ENCODE data around the gene HID1. TPM values are rescaled to one million over a fixed set of nuclear protein-coding genes. Genes with fewer than 3 reads are reported as not detected.

Gene HID1
- total RNA-seq, 2 experiments from 2014 or later = 2.3 to 2.6 TPM

GRCh38 chr17:74964246-74964761 lies 8.3 kb downstream of the HID1 start:
- Mint-ChIP-seq H3K27me3 (no peaks in the 10 kb centered on the region), H3K27ac (no peak overlapping the region), H3K4me3 (no peak overlapping the region), H3K36me3 (no peaks in the 10 kb centered on the region), H3K4me1 (ENCODE audit: low read depth) (peaks cover 6% of the 10 kb centered on the region), H3K9me3 (no peaks in the 10 kb centered on the region)
- ChIA-PET POLR2A (no interaction called here), CTCF (interaction anchor here (1.2 to 4.3 kb wide), 3 partner anchors 24 to 219 kb away, joined by 3 to 39 read pairs (median 4); partner anchors contain the start of genes CDR2L and MRPL58)
- intact Hi-C loops (cut with micrococcal nuclease) = loop anchor here (5.0 kb wide), 2 partner anchors 48 to 218 kb away; partner anchors contain the start of genes MRPL58 and SUMO2
- DNase-seq = no peak

DNA sequence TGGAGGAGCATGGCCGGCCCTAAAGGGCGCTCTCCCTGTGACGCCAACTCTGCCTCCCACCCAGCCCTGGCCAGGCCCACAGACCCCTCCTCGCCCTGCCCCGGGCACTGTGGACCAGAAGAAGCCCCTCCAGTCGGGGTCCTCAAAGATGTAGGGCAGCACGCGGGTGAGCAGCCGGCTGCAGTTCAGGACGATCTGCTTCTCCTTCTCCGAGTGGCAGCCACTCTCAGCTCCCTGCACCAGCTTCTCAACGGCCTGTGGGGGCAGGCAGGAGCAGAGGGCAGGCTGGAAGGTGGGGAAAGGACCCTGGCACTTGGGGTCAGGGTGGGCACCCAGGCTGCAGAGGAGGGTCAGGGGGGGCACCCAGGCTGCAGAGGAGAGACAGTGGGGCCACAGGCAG lies 8.9 kb downstream of the HID1 start:
- Mint-ChIP-seq H3K36me3 (no peaks in the 10 kb centered on the region), H3K27ac (no peak overlapping the region), H3K9me3 (no peaks in the 10 kb centered on the region), H3K4me1 (ENCODE audit: low read depth) (peaks cover 6% of the 10 kb centered on the region), H3K4me3 (no peak overlapping the region), H3K27me3 (no peaks in the 10 kb centered on the region)
- intact Hi-C loops (cut with micrococcal nuclease) = loop anchor here (5.0 kb wide), 2 partner anchors 49 to 219 kb away; partner anchors contain the start of genes MRPL58 and SUMO2
- ChIA-PET POLR2A (no interaction called here), CTCF (interaction anchor here (1.2 to 4.3 kb wide), 5 partner anchors 25 to 237 kb away, joined by 3 to 60 read pairs (median 37); partner anchors contain the start of genes CDR2L and MRPL58)
- no peak for DNase-seq

GRCh38 chr17:74962622-74963394 lies 9.8 kb downstream of the HID1 start:
- ChIA-PET CTCF (interaction anchor here (0.9 to 9.3 kb wide), 31 partner anchors 10 to 449 kb away, joined by 3 to 195 read pairs (median 8); partner anchors contain the start of genes ARMC7, CDR2L, HID1 and MIF4GD), POLR2A (interaction anchor here (1.0 to 1.1 kb wide), 2 partner anchors 50 to 72 kb away, joined by 3 to 4 read pairs; partner anchors contain the start of gene MRPL58)
- DNase-seq = no peak
- no peaks in the 10 kb centered on the region for H3K9me3 Mint-ChIP-seq
- H3K27me3 Mint-ChIP-seq = no peaks in the 10 kb centered on the region
- no peaks in the 10 kb centered on the region for H3K36me3 Mint-ChIP-seq
- H3K27ac Mint-ChIP-seq = no peak overlapping the region
- peaks cover 9% of the 10 kb centered on the region for H3K4me1 Mint-ChIP-seq (ENCODE audit: low read depth)
- intact Hi-C loops (cut with micrococcal nuclease) = loop anchor here (5.0 kb wide), 2 partner anchors 49 to 219 kb away; partner anchors contain the start of genes MRPL58 and SUMO2
- H3K4me3 Mint-ChIP-seq = no peak overlapping the region

DNA sequence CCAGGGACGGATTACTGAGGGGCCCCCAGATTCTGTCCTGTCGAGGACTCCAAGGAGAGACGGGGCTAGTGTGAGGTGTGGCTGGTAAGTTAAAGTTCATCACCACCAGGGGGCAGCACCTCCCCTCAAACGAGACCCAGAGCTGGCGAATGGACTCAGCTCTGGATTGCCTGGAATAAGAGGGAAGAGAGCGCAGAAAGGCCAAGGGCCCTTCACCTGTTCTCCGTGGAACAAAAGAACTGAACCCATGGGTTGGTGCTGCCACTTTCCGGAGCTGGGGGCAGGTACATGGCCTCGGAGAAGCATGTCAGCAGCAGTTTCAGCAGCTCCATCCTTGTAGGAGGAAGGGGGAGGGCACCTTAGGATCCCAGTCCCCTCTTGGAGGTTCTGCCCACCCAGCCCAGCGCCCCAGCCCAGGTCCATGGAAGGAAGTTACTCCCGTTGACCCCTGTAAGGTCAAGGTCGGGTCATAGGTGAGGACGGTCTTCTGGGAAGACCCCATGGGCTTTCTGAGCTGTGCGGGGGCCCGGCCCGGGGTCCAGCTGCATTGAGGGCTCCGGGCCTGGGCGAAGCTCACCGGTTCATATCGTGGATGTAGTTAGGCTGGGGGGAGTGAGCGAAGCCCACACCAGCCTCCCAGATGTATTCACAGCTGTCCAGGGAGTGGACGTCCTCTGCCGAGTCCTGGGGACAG lies 10.8 kb downstream of the HID1 start:
- intact Hi-C loops (cut with micrococcal nuclease) = loop anchor here (1.0 to 5.0 kb wide), 5 partner anchors 50 to 239 kb away; partner anchors contain the start of genes ARMC7, MRPL58 and SUMO2

GRCh38 chr17:74960570-74961342 lies 11.8 kb downstream of the HID1 start:
- intact Hi-C loops (cut with micrococcal nuclease) = loop anchor here (1.0 to 5.0 kb wide), 5 partner anchors 52 to 241 kb away; partner anchors contain the start of genes ARMC7, MRPL58 and SUMO2
- no peaks in the 10 kb centered on the region for H3K36me3 Mint-ChIP-seq

More for the DNA sequence above, 10.8 kb downstream of the HID1 start:
- Mint-ChIP-seq H3K36me3 (no peaks in the 10 kb centered on the region), H3K27ac (no peak overlapping the region), H3K4me3 (no peak overlapping the region), H3K27me3 (no peaks in the 10 kb centered on the region), H3K4me1 (ENCODE audit: low read depth) (peaks cover 9% of the 10 kb centered on the region), H3K9me3 (no peaks in the 10 kb centered on the region)
- CTCF ChIA-PET = interaction anchor here (0.6 to 9.3 kb wide), 72 partner anchors 10 to 450 kb away, joined by 3 to 195 read pairs (median 6); partner anchors contain the start of genes ARMC7, ATP5PD, CDR2L and FDXR
- POLR2A ChIA-PET = interaction anchor here (0.8 to 1.5 kb wide), 6 partner anchors 10 to 153 kb away, joined by 3 to 4 read pairs (median 3); partner anchors contain the start of genes CDR2L, FDXR and MRPL58
- peak; percentile 90 for DNase-seq

GRCh38 chr17:74959826-74960515 lies 12.6 kb downstream of the HID1 start:
- peaks cover 9% of the 10 kb centered on the region for H3K4me1 Mint-ChIP-seq (ENCODE audit: low read depth)
- H3K27ac Mint-ChIP-seq = no peak overlapping the region
- no peak for DNase-seq
- ChIA-PET CTCF (interaction anchor here (0.8 to 9.3 kb wide), 41 partner anchors 8 to 452 kb away, joined by 3 to 195 read pairs (median 9); partner anchors contain the start of genes ARMC7, ATP5PD, CDR2L and HID1), POLR2A (interaction anchor here (0.6 to 1.0 kb wide), 2 partner anchors 52 to 287 kb away, joined by 3 read pairs; partner anchors contain the start of gene MRPL58)
- H3K36me3 Mint-ChIP-seq = no peaks in the 10 kb centered on the region
- intact Hi-C loops (cut with micrococcal nuclease) = loop anchor here (2.0 to 5.0 kb wide), 4 partner anchors 52 to 222 kb away; partner anchors contain the start of genes MRPL58 and SUMO2
- no peaks in the 10 kb centered on the region for H3K27me3 Mint-ChIP-seq
- no peak overlapping the region for H3K4me3 Mint-ChIP-seq
- H3K9me3 Mint-ChIP-seq = no peaks in the 10 kb centered on the region

More at GRCh38 chr17:74960570-74961342, 11.8 kb downstream of the HID1 start:
- Mint-ChIP-seq H3K9me3 (no peaks in the 10 kb centered on the region), H3K4me1 (ENCODE audit: low read depth) (peaks cover 9% of the 10 kb centered on the region), H3K27me3 (no peaks in the 10 kb centered on the region), H3K4me3 (no peak overlapping the region), H3K27ac (no peak overlapping the region)
- peak; percentile 78 for DNase-seq
- ChIA-PET POLR2A (interaction anchor here (1.0 to 1.5 kb wide), 4 partner anchors 27 to 154 kb away, joined by 3 to 4 read pairs (median 3); partner anchors contain the start of genes CDR2L, FDXR and MRPL58), CTCF (interaction anchor here (0.6 to 9.3 kb wide), 71 partner anchors 9 to 593 kb away, joined by 3 to 195 read pairs (median 6); partner anchors contain the start of genes ARMC7, ATP5PD, CDR2L and FDXR)

- Mint-ChIP-seq H3K9me3 (no peaks in the 10 kb centered on the region), H3K4me3 (no peak overlapping the region), H3K36me3 (no peaks in the 10 kb centered on the region), H3K4me1 (ENCODE audit: low read depth) (peaks cover 9% of the 10 kb centered on the region), H3K27me3 (no peaks in the 10 kb centered on the region), H3K27ac (no peak overlapping the region)
- ChIA-PET CTCF (interaction anchor here (0.6 to 9.3 kb wide), 40 partner anchors 9 to 385 kb away, joined by 3 to 195 read pairs (median 4); partner anchors contain the start of genes ARMC7, CDR2L, FADS6 and FDXR), POLR2A (no interaction called here)
- peak; percentile 85 for DNase-seq
- intact Hi-C loops (cut with micrococcal nuclease) = loop anchor here (1.0 to 5.0 kb wide), 2 partner anchors 35 to 166 kb away; partner anchors contain the start of gene USH1G
These were observed 14.4 kb downstream of the HID1 start for GRCh38 chr17:74957935-74958740.

GRCh38 chr17:74956093-74956492 lies 16.5 kb downstream of the HID1 start:
- no peaks in the 10 kb centered on the region for H3K9me3 Mint-ChIP-seq
- no peaks in the 10 kb centered on the region for H3K36me3 Mint-ChIP-seq
- CTCF ChIA-PET = interaction anchor here (1.1 to 9.3 kb wide), 6 partner anchors 9 to 113 kb away, joined by 3 to 195 read pairs (median 3); partner anchors contain the start of genes MRPL58, OTOP2 and USH1G
- no peak for DNase-seq
- H3K27ac Mint-ChIP-seq = no peak overlapping the region
- H3K4me3 Mint-ChIP-seq = no peak overlapping the region
- H3K27me3 Mint-ChIP-seq = no peaks in the 10 kb centered on the region
- POLR2A ChIA-PET = no interaction called here
- H3K4me1 Mint-ChIP-seq (ENCODE audit: low read depth) = peaks cover 6% of the 10 kb centered on the region
- intact Hi-C loops (cut with micrococcal nuclease) = loop anchor here (5.0 kb wide), 1 partner anchor 164 kb away; no protein-coding TSS in a partner anchor

DNA sequence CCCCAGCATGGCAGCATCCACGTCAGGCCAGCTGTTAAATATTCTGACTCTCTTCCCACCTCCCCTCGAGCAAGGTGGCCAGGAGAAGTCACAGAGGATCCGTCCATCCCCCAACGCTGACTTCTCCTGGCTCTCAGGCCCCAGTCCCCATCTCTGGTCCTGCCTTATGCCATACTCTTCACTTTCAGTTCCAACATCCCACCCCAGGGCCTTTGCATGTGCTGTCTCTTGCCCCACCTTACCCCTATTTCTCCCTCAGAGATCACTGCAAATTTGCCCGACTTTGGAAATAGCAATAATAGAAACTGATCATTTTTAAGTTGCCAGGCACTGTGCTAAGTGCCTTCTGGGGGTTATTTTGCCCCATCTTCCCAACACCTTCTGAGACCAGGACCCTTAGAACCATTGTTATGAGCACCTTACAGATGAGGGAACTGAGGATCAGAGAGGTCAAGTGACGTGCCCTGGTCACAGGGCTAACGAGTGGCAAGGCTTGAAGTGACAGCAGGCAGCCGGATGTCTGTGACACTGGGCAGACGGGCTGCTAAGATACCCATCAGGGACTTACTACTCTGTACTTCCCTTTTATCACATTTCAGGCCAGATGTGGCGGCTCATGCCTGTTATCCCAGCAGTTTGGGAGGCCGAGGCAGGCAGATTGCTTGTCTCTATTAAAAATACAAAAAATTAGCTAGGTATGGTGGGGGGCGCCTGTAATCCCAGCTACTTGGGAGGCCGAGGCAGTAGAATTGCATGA lies 17.7 kb downstream of the HID1 start:
- Mint-ChIP-seq H3K36me3 (no peaks in the 10 kb centered on the region), H3K27ac (no peak overlapping the region), H3K27me3 (no peaks in the 10 kb centered on the region), H3K4me1 (ENCODE audit: low read depth) (peaks cover 2% of the 10 kb centered on the region), H3K4me3 (no peak overlapping the region), H3K9me3 (no peaks in the 10 kb centered on the region)
- CTCF ChIA-PET = interaction anchor here (9.3 kb wide), 1 partner anchor 31 kb away, joined by 195 read pairs; the partner anchor contains the start of genes OTOP2 and USH1G
- intact Hi-C loops (cut with micrococcal nuclease) = loop anchor here (5.0 kb wide), 1 partner anchor 163 kb away; no protein-coding TSS in a partner anchor
- POLR2A ChIA-PET = no interaction called here
- DNase-seq = no peak

Data from activated CD4-positive, alpha-beta memory T cell treated with anti-CD3 and anti-CD28 coated beads for 36 hours (primary cell).